DND-41 (cell line): ENCODE results near the gene VAPB.

ENCODE experiments used
- ATAC-seq: fragments of 200-7000 bp; cut with Tn5 transposase; 3 replicates; pipeline ENCODE4 v1.9.1; 2021; ENCODE audit warnings: low read depth; ENCODE audit not compliant: insufficient read depth
- DNase-seq: peaks from one replicate; pipeline ENCODE4 v3.0.0-alpha.2; 2020
- H2AFZ ChIP-seq: 2 replicates; pipeline ENCODE4 v1.6.0; 2012; ENCODE audit warnings: low read depth, low read length
- H3K27ac ChIP-seq: 2 replicates; pipeline ENCODE4 v1.5.1; 2012; ENCODE audit warnings: low read length, inconsistent platforms
- H3K27me3 ChIP-seq: fragments of 200-600 bp; sonication (generic); 2 replicates; pipeline ENCODE4 v1.6.0; 2012; ENCODE audit warnings: low read length, mild to moderate bottlenecking, inconsistent platforms; ENCODE audit not compliant: insufficient read depth, poor library complexity
- H3K36me3 ChIP-seq: 2 replicates; pipeline ENCODE4 v1.5.1; 2012; ENCODE audit warnings: low read length, inconsistent platforms; ENCODE audit not compliant: insufficient read depth
- H3K4me1 ChIP-seq: 2 replicates; pipeline ENCODE4 v1.5.1; 2012; ENCODE audit warnings: mild to moderate bottlenecking, low read length; ENCODE audit not compliant: insufficient read depth
- H3K4me2 ChIP-seq: 2 replicates; pipeline ENCODE4 v1.6.0; 2012; ENCODE audit warnings: mild to moderate bottlenecking, moderate library complexity, low read length, inconsistent platforms; ENCODE audit not compliant: insufficient read depth
- H3K4me3 ChIP-seq, 2 experiments: fragments of 200-600 bp in 1 of 2; shearing (Covaris generic) in 1 of 2; 2 replicates each; pipeline ENCODE4 v1.5.1; 2012 to 2016; ENCODE audit warnings: inconsistent platforms in 2 of 2, low read length in 2 of 2, mild to moderate bottlenecking in 2 of 2, low read depth in 1 of 2, moderate library complexity in 1 of 2
- H3K79me2 ChIP-seq: 2 replicates; pipeline ENCODE4 v1.6.0; 2012; ENCODE audit warnings: low read length, inconsistent platforms; ENCODE audit not compliant: insufficient read depth
- H3K9ac ChIP-seq: 2 replicates; pipeline ENCODE4 v1.6.0; 2012; ENCODE audit warnings: low read depth, mild to moderate bottlenecking, inconsistent platforms, low read length, moderate library complexity
- H3K9me3 ChIP-seq: 2 replicates; pipeline ENCODE4 v1.5.1; 2012; ENCODE audit warnings: low read length, moderate library complexity, mild to moderate bottlenecking, inconsistent platforms; ENCODE audit not compliant: insufficient read depth, severe bottlenecking
- H4K20me1 ChIP-seq: 2 replicates; pipeline ENCODE4 v1.6.0; 2012; ENCODE audit warnings: low read length; ENCODE audit not compliant: insufficient read depth
- CTCF ChIP-seq: IDR thresholded peaks from 2 replicates; pipeline ENCODE4 v1.5.1; 2012; ENCODE audit warnings: borderline replicate concordance, low read length, moderate library complexity, mild to moderate bottlenecking; ENCODE audit not compliant: poor library complexity, severe bottlenecking; ENCODE audit errors: extremely low read depth
- EZH2 ChIP-seq: IDR thresholded peaks from 3 replicates; pipeline ENCODE4 v1.6.1; 2012; ENCODE audit warnings: borderline replicate concordance, low read depth, mild to moderate bottlenecking, moderate library complexity, low read length, inconsistent platforms; ENCODE audit not compliant: severe bottlenecking

VAPB gene

GRCh38 chr20:58340853-58341252 lies 48.2 kb upstream of the VAPB start:
- H3K9ac ChIP-seq: no peak overlapping the region

GRCh38 chr20:58342104-58342945 lies 46.7 kb upstream of the VAPB start:
- no peak overlapping the region for H3K9ac ChIP-seq
- H3K4me3 ChIP-seq: no peak overlapping the region
- DNase-seq (no peak), ATAC-seq (no peak)
- peaks cover 43% of the 10 kb centered on the region for H3K36me3 ChIP-seq
- no peak for TF ChIP-seq CTCF
- no peak for TF ChIP-seq EZH2
- no peak overlapping the region for H2AFZ ChIP-seq
- peaks cover 24% of the 10 kb centered on the region; the same call in 1 of the 2 replicates for H4K20me1 ChIP-seq
- H3K4me1 ChIP-seq: no peaks in the 10 kb centered on the region
- H3K9me3 ChIP-seq: no peaks in the 10 kb centered on the region
- H3K27me3 ChIP-seq: no peaks in the 10 kb centered on the region
- H3K79me2 ChIP-seq: peaks cover 32% of the 10 kb centered on the region
- no peak overlapping the region for H3K27ac ChIP-seq
- no peak overlapping the region for H3K4me2 ChIP-seq

More at GRCh38 chr20:58340853-58341252, 48.2 kb upstream of the VAPB start:
- Histone ChIP-seq H4K20me1 (peaks cover 27% of the 10 kb centered on the region; the same call in 1 of the 2 replicates), H3K27me3 (no peaks in the 10 kb centered on the region), H3K4me3 (no peak overlapping the region), H3K9me3 (no peaks in the 10 kb centered on the region), H3K4me1 (no peaks in the 10 kb centered on the region), H2AFZ (no peak overlapping the region), H3K27ac (no peak overlapping the region), H3K79me2 (peaks cover 42% of the 10 kb centered on the region), H3K4me2 (no peak overlapping the region), H3K36me3 (peaks cover 29% of the 10 kb centered on the region)
- no peak for DNase-seq
- no peak for TF ChIP-seq EZH2
- TF ChIP-seq CTCF: no peak
- no peak for ATAC-seq

- peaks cover 20% of the 10 kb centered on the region; the same call in 1 of the 2 replicates for H4K20me1 ChIP-seq
- TF ChIP-seq EZH2 (no peak), CTCF (no peak)
- no peak for ATAC-seq
Measured at GRCh38 chr20:58344741-58345140, 44.3 kb upstream of the VAPB start.

More at GRCh38 chr20:58344741-58345140, 44.3 kb upstream of the VAPB start:
- peaks cover 50% of the 10 kb centered on the region for H3K36me3 ChIP-seq
- no peak overlapping the region for H3K27ac ChIP-seq
- H3K4me3 ChIP-seq: no peak overlapping the region
- no peak overlapping the region for H2AFZ ChIP-seq
- H3K9ac ChIP-seq: no peak overlapping the region
- H3K9me3 ChIP-seq: no peaks in the 10 kb centered on the region
- H3K27me3 ChIP-seq: no peaks in the 10 kb centered on the region
- DNase-seq: no peak
- H3K4me1 ChIP-seq: no peaks in the 10 kb centered on the region
- peaks cover 14% of the 10 kb centered on the region for H3K79me2 ChIP-seq
- H3K4me2 ChIP-seq: no peak overlapping the region
